H1 (cell line): ENCODE results near the gene MRPS10. TPM values are rescaled to one million over a fixed set of nuclear protein-coding genes. Genes with fewer than 3 reads are reported as not detected.

Source experiments
- CTBP2 ChIP-seq: IDR thresholded peaks from 2 replicates; pipeline ENCODE4 v1.7.0; 2011; ENCODE audit warnings: borderline replicate concordance, mild to moderate bottlenecking, moderate library complexity, mixed read lengths, low read length; ENCODE audit not compliant: insufficient read depth, insufficient read length
- GABPA ChIP-seq: IDR thresholded peaks from 2 replicates; pipeline ENCODE4 v1.6.1; 2011; ENCODE audit warnings: mild to moderate bottlenecking, low read length, moderate library complexity, borderline replicate concordance; ENCODE audit not compliant: insufficient read depth
- JUN ChIP-seq: IDR thresholded peaks from 2 replicates; pipeline ENCODE4 v1.6.1; 2011; ENCODE audit warnings: low read depth, mild to moderate bottlenecking, improper control_type of control experiment, low read length
- NANOG ChIP-seq: IDR thresholded peaks from 2 replicates; pipeline ENCODE4 v1.6.1; 2011; ENCODE audit warnings: low read length, low read depth, mild to moderate bottlenecking, inconsistent platforms; ENCODE audit not compliant: insufficient read depth, poor library complexity, severe bottlenecking
- SAP30 ChIP-seq: fragments of 300-600 bp; sonication (generic); IDR thresholded peaks from 2 replicates; pipeline ENCODE4 v1.7.1; 2012; ENCODE audit warnings: low read length, moderate library complexity, mild to moderate bottlenecking, inconsistent platforms; ENCODE audit not compliant: insufficient read depth, insufficient replicate concordance
- SUZ12 ChIP-seq: fragments of 200-600 bp; sonication (generic); IDR thresholded peaks from 2 replicates; pipeline ENCODE4 v1.6.1; 2012; ENCODE audit warnings: mild to moderate bottlenecking, inconsistent platforms, low read length, moderate library complexity, mixed read lengths
- polyA plus RNA-seq, 7 experiments: library from polyadenylated mRNA; depleted of rRNA in 3 of 7; stranded (reverse) in 5 of 7; unstranded in 2 of 7; fragments of >200 nt in 5 of 7; fragments of 200-250 nt in 2 of 7; gene quantifications; 1 replicate in 5 of 7; 2 replicates in 1 of 7; 4 replicates in 1 of 7; pipeline versions ENCODE4 v1.2.1 to v1.2.3, GENCODE V29; 2011 to 2013; ENCODE audit warnings: missing spikeins in 2 of 7, mixed read lengths in 2 of 7
- total RNA-seq: library from RNA; stranded (reverse); fragmentation: NEBNext Ultra II Directional; extraction: Animal tissue kit (Norgen Biotek cat#: 25700); gene quantifications from 2 replicates; pipeline ENCODE4 v1.2.1, GENCODE V29; 2021

The MRPS10 gene
- total and polyA plus RNA-seq, 2 of the 8 experiments (the other 6 are each of a cell fraction or from before 2014, with no cell fraction given) = 20.5 to 33.6 TPM

DNA sequence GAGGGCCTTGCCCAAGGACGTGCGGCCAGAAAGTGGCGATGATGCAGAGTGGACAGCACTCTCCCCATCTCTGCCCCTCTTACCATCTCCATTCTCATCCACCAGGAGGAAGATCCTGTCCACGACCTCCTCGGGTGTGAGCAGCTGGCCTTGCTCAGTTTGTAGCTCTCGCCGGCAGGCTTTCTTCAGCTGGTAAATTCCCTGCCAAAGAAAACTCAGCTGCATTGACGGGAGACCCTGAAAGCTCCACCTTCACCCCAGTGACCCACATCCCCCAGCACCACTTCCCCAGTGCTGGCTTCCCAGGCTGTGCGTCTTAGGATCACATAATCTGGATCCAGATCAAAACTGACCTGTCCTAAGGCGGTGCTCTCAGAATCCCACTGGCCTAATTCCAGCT is 32.1 kb downstream of the MRPS10 start (continued):
- TF ChIP-seq CTBP2 = no peak
- TF ChIP-seq JUN = no peak
- TF ChIP-seq SUZ12 = no peak
- no peak for TF ChIP-seq GABPA
- TF ChIP-seq SAP30 = no peak
- TF ChIP-seq NANOG = no peak
